Heart right ventricle (tissue), 16 donors: Measurements from ENCODE around the gene SRMS. TPM values are rescaled to one million over a fixed set of nuclear protein-coding genes. Genes with fewer than 3 reads are reported as not detected.

Experiments
- ATAC-seq, 8 donors: fragments of 200-7000 bp; cut with Tn5 transposase; one replicate each; pipeline ENCODE4 v1.9.1; 2020; ENCODE audit warnings: mild to moderate bottlenecking in 8 of 8, moderate library complexity in 8 of 8, moderate number of reproducible peaks in 1 of 8
- DNase-seq, 2 donors: peaks; one replicate each; pipeline ENCODE4 v3.0.0-alpha.2; 2020
- H3K27ac ChIP-seq, 10 donors: fragments of 200-600 bp; sonication (generic) in 2 of 10; one replicate each; pipeline versions ENCODE4 v1.5.0 to v1.8.0; 2020 to 2022; ENCODE audit warnings: mild to moderate bottlenecking in 3 of 10
- H3K27me3 ChIP-seq, 7 donors: fragments of 200-600 bp; one replicate each; pipeline ENCODE4 v1.8.0; 2021 to 2022; ENCODE audit warnings: mild to moderate bottlenecking in 2 of 7
- H3K36me3 ChIP-seq, 9 donors: fragments of 200-600 bp; sonication (generic) in 1 of 9; one replicate each; pipeline versions ENCODE4 v1.5.0 to v1.8.0; 2020 to 2022; ENCODE audit warnings: mild to moderate bottlenecking in 2 of 9
- H3K4me1 ChIP-seq, 9 donors: fragments of 200-600 bp; sonication (generic) in 1 of 9; one replicate each; pipeline versions ENCODE4 v1.5.0 to v1.8.0; 2020 to 2022; ENCODE audit warnings: mild to moderate bottlenecking in 4 of 9
- H3K4me3 ChIP-seq, 10 donors: fragments of 200-600 bp; sonication (generic) in 2 of 10; one replicate each; pipeline versions ENCODE4 v1.5.0 to v1.8.0; 2020 to 2022; ENCODE audit warnings: mild to moderate bottlenecking in 7 of 10, moderate library complexity in 2 of 10
- H3K9me3 ChIP-seq, 11 donors: fragments of 200-600 bp in 10 of 11; sonication (generic) in 2 of 11; one replicate each; pipeline versions ENCODE4 v1.5.0 to v1.8.0; 2013 to 2022; ENCODE audit warnings: mild to moderate bottlenecking in 2 of 11, control low read depth in 1 of 11, moderate library complexity in 1 of 11
- WGBS, 2 donors: extraction: QIAGEN DNeasy Blood & Tissue Kit; methylation state at CpG; one replicate each; pipeline ENCODE4 v1.1.7; 2013; ENCODE audit warnings: inconsistent platforms in 1 of 2; 5-methylcytosine and 5-hydroxymethylcytosine counted together
- intact Hi-C, 10 donors: fragments of 100-400 bp; cut with DNase I; formaldehyde crosslinking; loops; one replicate each; pipeline versions ENCODE4 v1.11.1 to v1.14.2; 2022
- polyA plus RNA-seq, 2 donors: library from polyadenylated mRNA; stranded (reverse); fragments of 200-250 nt; gene quantifications; one replicate each; pipeline ENCODE4 v1.2.3, GENCODE V29; 2013
- total RNA-seq, 10 donors: library from RNA; stranded (reverse); fragmentation: NEBNext Ultra II Directional in 3 of 10; extraction: Animal tissue kit (Norgen Biotek cat#: 25700) in 3 of 10; gene quantifications; one replicate each; pipeline versions ENCODE4 v1.2.1 to v1.2.4, GENCODE V29; 2021 to 2023
- TF ChIP-seq, protein P1 (sequence below), 9 donors: fragments of 200-600 bp; sonication (generic) in 2 of 9; IDR thresholded peaks; one replicate each; pipeline versions ENCODE4 v1.5.0 to v1.8.0; 2021 to 2022; ENCODE audit warnings: antibody characterized with exemption in 9 of 9, mild to moderate bottlenecking in 5 of 9, moderate library complexity in 1 of 9
- donor health status: Arrhythmogenic right ventricular cardiomyopathy.
- donor health status: ischemic (EF 13 %, LVEDD 7.1; RV severe dilation, severe dysfunction).
- donor health status: healthy with polysubstance abuse.
- donor health status: DM: no; HTN: yes; CAD: no.
- donor health status: DM: no; HTN: no; CAD: no.
- donor health status: ischemic (EF 25% LVEDD 6.9; RV normal size, moderate dysfunction).
- donor health status: ischemic (EF 25% LVEDD 5.7; RV mildly dilated, moderate dysfunction).
- donor health status: healthy.
- donor health status: DM: yes; HTN: yes; CAD: no.
- donor health status: Ischemic cardiomyopathy.
- donor health status: ischemic (EF 35%, LVEDD 5.7; RV mildly dilated, moderate dysfunction).
- donor health status: nonischemic (EF 11% LVEDD 7.7; RV severe dilation, severe dysfunction).
- donor health status: DM: yes; HTN: yes; CAD: no.
- donor health status: PGD.
- donor health status: ischemic (EF 29% LVEDD 5.4; RV normal size, mild dysfunction).
- donor health status: nonischemic (EF 23%, LVEDD 6.1; RV moderate dilation, normal function).

Gene SRMS
- total and polyA plus RNA-seq, 12 donors = not detected

DNA sequence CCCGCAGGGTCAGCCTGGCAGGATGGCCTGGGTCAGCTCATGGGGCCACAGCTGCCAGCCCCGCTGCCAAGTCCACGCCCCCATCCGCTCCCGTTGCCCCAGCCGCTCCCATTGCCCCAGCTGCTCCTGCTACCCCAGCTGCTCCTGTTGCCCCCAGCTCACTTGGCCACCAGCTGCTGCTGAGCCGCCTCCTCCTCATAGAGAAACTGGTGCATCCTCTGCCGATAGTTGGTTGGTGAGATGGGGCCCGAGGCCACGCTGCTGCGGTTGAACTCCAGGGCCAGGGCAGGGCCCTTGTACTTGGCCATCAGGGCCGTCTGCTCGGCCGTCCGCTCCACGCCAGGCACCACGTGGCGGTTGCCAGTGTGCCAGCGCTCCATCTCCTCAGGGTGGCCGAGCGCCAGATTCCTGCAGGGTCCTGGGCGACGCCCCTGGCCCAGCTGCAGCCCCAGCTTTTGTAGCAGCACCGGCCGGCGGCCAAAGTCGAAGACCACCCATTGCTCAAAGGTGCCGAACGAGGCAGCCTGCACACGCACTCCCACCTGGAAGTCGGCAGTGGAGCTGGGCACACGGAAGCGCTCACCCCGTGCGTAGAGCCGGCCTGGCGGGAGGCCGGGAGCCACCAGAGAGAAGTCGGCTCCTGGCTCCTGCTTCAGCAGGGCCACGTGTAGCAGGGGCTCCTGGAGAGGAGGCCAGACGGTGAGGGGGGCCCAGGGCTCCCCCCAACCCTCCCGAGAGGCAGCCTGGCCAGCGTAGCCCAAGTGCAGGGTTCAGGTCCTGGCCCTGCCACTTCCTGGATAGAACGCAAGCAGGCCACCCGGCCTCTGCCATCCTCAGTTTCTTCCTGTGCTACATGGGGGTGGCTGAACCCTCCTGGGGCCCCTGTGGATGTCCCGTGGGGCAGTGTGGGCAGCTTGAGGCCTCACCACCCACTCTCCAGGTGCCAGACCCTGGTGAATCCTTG is 21.7 kb upstream of the SRMS start:
- Histone ChIP-seq H3K4me1 (peaks cover 5 to 46% (median 15%) of the 10 kb centered on the region in 9 donors), H3K36me3 (peaks cover 0 to 68% (median 26%) of the 10 kb centered on the region in 9 donors), H3K9me3 (no peaks in the 10 kb centered on the region), H3K27ac (no peak overlapping the region), H3K27me3 (peaks cover 0 to 39% (median 0%) of the 10 kb centered on the region in 7 donors), H3K4me3 (peak overlapping the region in 1 of 10 donors; percentile 35)
- WGBS, 2 donors = 91 to 92% methylated on average over 45 to 46 of the region's 46 CpGs
- DNase-seq (no peak), ATAC-seq (no peak)
- intact Hi-C loops = no loop called here
- TF ChIP-seq, protein P1, sequence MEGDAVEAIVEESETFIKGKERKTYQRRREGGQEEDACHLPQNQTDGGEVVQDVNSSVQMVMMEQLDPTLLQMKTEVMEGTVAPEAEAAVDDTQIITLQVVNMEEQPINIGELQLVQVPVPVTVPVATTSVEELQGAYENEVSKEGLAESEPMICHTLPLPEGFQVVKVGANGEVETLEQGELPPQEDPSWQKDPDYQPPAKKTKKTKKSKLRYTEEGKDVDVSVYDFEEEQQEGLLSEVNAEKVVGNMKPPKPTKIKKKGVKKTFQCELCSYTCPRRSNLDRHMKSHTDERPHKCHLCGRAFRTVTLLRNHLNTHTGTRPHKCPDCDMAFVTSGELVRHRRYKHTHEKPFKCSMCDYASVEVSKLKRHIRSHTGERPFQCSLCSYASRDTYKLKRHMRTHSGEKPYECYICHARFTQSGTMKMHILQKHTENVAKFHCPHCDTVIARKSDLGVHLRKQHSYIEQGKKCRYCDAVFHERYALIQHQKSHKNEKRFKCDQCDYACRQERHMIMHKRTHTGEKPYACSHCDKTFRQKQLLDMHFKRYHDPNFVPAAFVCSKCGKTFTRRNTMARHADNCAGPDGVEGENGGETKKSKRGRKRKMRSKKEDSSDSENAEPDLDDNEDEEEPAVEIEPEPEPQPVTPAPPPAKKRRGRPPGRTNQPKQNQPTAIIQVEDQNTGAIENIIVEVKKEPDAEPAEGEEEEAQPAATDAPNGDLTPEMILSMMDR (IDR thresholded peaks at IDR 0.05) = no peak

DNA sequence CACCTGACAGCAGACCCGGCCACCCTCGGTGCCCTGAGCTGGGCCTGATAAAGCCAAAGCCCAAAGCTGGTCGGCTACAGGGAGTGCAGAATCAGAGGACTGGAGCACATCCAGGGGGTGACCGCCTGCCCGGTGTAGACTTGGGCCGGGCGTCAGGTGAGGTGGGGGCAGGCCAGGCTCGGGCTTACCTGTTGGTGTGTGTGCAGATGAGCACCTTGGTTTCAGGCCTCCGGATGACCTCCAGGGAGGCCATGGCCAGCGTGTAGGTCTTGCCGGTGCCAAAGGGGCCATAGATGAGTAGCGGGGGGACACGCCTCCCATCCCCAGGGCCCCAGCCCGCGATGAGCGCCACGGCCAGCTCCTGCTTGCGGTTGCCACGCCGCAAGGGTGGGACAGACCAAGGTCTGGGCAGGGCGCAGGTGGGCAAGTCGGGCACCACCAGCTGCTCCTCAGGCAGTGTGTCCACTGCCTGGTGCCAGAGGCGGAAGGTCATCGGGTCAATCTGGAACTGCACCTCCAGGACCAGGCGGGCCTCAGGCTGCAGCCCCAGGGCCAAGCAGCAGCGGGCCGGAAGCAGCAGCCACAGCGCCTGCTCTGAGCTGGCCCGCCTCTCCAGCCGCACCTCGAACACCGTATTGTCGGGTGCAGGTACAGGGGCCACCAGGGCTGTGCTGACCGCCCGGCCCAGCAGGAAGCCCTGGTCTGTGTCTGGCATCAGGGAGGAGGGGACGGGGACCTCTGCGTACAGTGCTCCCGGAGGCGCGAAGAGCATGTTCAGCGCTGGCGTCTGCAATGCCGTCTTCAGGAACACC is 20.8 kb upstream of the SRMS start:
- Histone ChIP-seq H3K9me3 (no peaks in the 10 kb centered on the region), H3K27ac (peak overlapping the region in 1 of 10 donors; percentile 79), H3K36me3 (peaks cover 0 to 77% (median 35%) of the 10 kb centered on the region in 9 donors), H3K4me3 (peak overlapping the region in 1 of 10 donors; percentile 35), H3K4me1 (peaks cover 5 to 42% (median 13%) of the 10 kb centered on the region in 9 donors), H3K27me3 (peaks cover 0 to 39% (median 0%) of the 10 kb centered on the region in 7 donors)
- intact Hi-C loops = no loop called here
- TF ChIP-seq, protein P1 (IDR thresholded peaks at IDR 0.05) = no peak
- ATAC-seq (peak in 5 of 8 donors; percentile 1 to 11 (median 5)), DNase-seq (no peak)
- WGBS, 2 donors = 91 to 92% methylated on average over 43 of the region's 43 CpGs

DNA sequence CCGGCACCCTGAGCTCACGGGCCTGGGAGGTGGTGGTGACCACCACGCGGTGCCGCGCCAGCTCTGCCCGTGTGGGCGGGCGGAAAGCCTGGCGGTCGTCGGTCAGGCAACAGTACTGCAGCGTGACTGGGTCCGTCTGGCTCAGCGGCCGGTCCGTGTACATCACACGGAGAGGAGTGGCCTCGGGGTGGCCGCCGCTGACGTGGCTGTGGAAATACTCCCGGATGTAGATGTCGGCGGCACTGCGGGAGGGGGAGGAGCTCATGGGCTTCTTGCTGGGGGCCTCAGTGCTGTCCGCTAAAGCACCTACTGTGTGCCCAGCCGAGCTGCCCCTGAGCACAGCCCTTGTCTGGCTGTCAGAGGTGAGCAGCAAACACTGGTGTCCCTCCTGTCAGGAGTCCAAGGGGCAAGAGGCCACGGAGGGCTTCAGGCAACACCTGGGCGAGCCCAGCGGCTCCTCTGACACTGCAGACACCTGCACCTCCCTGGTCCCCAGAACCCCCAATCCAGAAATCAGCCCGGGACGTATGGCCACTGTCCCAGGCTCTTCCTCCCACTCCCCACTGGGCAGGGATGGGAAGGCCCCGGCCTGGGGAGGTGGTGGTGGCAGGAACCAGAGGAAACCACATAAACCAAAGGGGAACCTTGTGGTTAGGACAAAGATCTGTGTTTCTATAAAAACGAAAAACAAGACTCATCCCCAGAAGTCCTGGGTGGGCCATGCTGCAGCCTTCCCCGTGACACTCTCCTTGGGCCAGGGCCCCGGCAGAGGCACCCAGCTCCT is 20.0 kb upstream of the SRMS start:
- intact Hi-C loops = no loop called here
- DNase-seq = no peak
- 88 to 90% methylated on average over 30 to 37 of the region's 37 CpGs for WGBS, 2 donors
- H3K4me1 ChIP-seq = peaks cover 0 to 34% (median 5%) of the 10 kb centered on the region in 9 donors
- peak overlapping the region in 1 of 10 donors; percentile 79 for H3K27ac ChIP-seq
- TF ChIP-seq, protein P1 (IDR thresholded peaks at IDR 0.05) = no peak
- peak overlapping the region in 1 of 10 donors; percentile 35 for H3K4me3 ChIP-seq
- peaks cover 0 to 81% (median 43%) of the 10 kb centered on the region in 9 donors for H3K36me3 ChIP-seq
- peak in 7 of 8 donors; percentile 16 to 62 (median 41) for ATAC-seq
- no peaks in the 10 kb centered on the region for H3K9me3 ChIP-seq
- peaks cover 0 to 31% (median 0%) of the 10 kb centered on the region in 7 donors for H3K27me3 ChIP-seq
